Measurements from ENCODE around the gene CYB5RL.
"Not testable (repeated sequence)": the region's sequence is repeated elsewhere in the genome, so short reads cannot be mapped to it uniquely, and the experiment has no call there.

CYB5RL gene

GRCh38 chr1:54227091-54227602 lies 27.3 kb upstream of the CYB5RL start:
- DNase-seq (ENCODE audit: low read depth in 2 of 2, low spot score in 1 of 2): no peak

GRCh38 chr1:54225986-54226559 lies 26.2 kb upstream of the CYB5RL start:
- DNase-seq (ENCODE audit: low read depth in 2 of 2, low spot score in 1 of 2): no peak

GRCh38 chr1:54225378-54225777 lies 25.5 kb upstream of the CYB5RL start:
- DNase-seq (ENCODE audit: low read depth in 2 of 2, low spot score in 1 of 2): no peak

GRCh38 chr1:54224233-54224632 lies 24.4 kb upstream of the CYB5RL start:
- no peak for DNase-seq (ENCODE audit: low read depth in 2 of 2, low spot score in 1 of 2)

GRCh38 chr1:54223441-54224202 lies 23.8 kb upstream of the CYB5RL start:
- no peak for DNase-seq (ENCODE audit: low read depth in 2 of 2, low spot score in 1 of 2)

GRCh38 chr1:54222711-54223110 lies 22.9 kb upstream of the CYB5RL start:
- DNase-seq (ENCODE audit: low read depth in 2 of 2, low spot score in 1 of 2): no peak

- DNase-seq (ENCODE audit: low read depth in 2 of 2, low spot score in 1 of 2): no peak
Measured at GRCh38 chr1:54221867-54222484, 22.1 kb upstream of the CYB5RL start.

- DNase-seq (ENCODE audit: low read depth in 2 of 2, low spot score in 1 of 2): no peak
Measured at GRCh38 chr1:54221113-54221834, 21.4 kb upstream of the CYB5RL start.

GRCh38 chr1:54220004-54220811 lies 20.4 kb upstream of the CYB5RL start:
- DNase-seq (ENCODE audit: low read depth in 2 of 2, low spot score in 1 of 2): no peak

GRCh38 chr1:54219688-54220003 lies 19.8 kb upstream of the CYB5RL start:
- no peak for DNase-seq (ENCODE audit: low read depth in 2 of 2, low spot score in 1 of 2)

GRCh38 chr1:54218883-54219687 lies 19.3 kb upstream of the CYB5RL start:
- DNase-seq (ENCODE audit: low read depth in 2 of 2, low spot score in 1 of 2): no peak

- no peak for DNase-seq (ENCODE audit: low read depth in 2 of 2, low spot score in 1 of 2)
Measured at GRCh38 chr1:54215523-54215922, 15.7 kb upstream of the CYB5RL start.

- no peak for DNase-seq (ENCODE audit: low read depth in 2 of 2, low spot score in 1 of 2)
Measured at GRCh38 chr1:54212872-54213271, 13.0 kb upstream of the CYB5RL start.

- not testable (repeated sequence) for DNase-seq (ENCODE audit: low read depth in 2 of 2, low spot score in 1 of 2)
Measured at GRCh38 chr1:54207896-54208295, 8.1 kb upstream of the CYB5RL start.

GRCh38 chr1:54207287-54207686 lies 7.5 kb upstream of the CYB5RL start:
- no peak for DNase-seq (ENCODE audit: low read depth in 2 of 2, low spot score in 1 of 2)

GRCh38 chr1:54204199-54204598 lies 4.4 kb upstream of the CYB5RL start:
- no peak for DNase-seq (ENCODE audit: low read depth in 2 of 2, low spot score in 1 of 2)

GRCh38 chr1:54200519-54200997 lies 728 bp upstream of the CYB5RL start:
- DNase-seq (ENCODE audit: low read depth in 2 of 2, low spot score in 1 of 2): no peak

GRCh38 chr1:54199151-54199764 lies 572 bp downstream of the CYB5RL start:
- no peak for DNase-seq (ENCODE audit: low read depth in 2 of 2, low spot score in 1 of 2)

GRCh38 chr1:54193453-54193852 lies 6.4 kb downstream of the CYB5RL start:
- DNase-seq (ENCODE audit: low read depth in 2 of 2, low spot score in 1 of 2): no peak

- DNase-seq (ENCODE audit: low read depth in 2 of 2, low spot score in 1 of 2): no peak
Measured at GRCh38 chr1:54191525-54191924, 8.3 kb downstream of the CYB5RL start.

All from stimulated activated CD8-positive, alpha-beta memory T cell treated with anti-CD3 and anti-CD28 coated beads, Interleukin-4, amount 100 ng/mL, for 4 hours (primary cell).